Activated CD8-positive, alpha-beta memory T cell treated with anti-CD3 and anti-CD28 coated beads for 24 hours (primary cell): Measurements from ENCODE around the gene TIAL1.
A peak's percentile ranks its signal among the peaks of the same experiment; 100 is the strongest.
"Not testable (repeated sequence)": the region's sequence is repeated elsewhere in the genome, so short reads cannot be mapped to it uniquely, and the experiment has no call there.

ENCODE experiments used
- DNase-seq: peaks from one replicate; pipeline ENCODE4 v3.0.0-alpha.2; 2020

Gene TIAL1

GRCh38 chr10:119611433-119611832 is 14.7 kb upstream of the TIAL1 start:
- DNase-seq = no peak

- no peak for DNase-seq
Observed at GRCh38 chr10:119609516-119609915, 12.8 kb upstream of the TIAL1 start.

GRCh38 chr10:119608316-119609155 is 11.8 kb upstream of the TIAL1 start:
- DNase-seq = peak; percentile 60

GRCh38 chr10:119604468-119604867 is 7.7 kb upstream of the TIAL1 start:
- no peak for DNase-seq

- DNase-seq = peak; percentile 62
Observed at GRCh38 chr10:119602241-119603095, 5.7 kb upstream of the TIAL1 start.

DNA sequence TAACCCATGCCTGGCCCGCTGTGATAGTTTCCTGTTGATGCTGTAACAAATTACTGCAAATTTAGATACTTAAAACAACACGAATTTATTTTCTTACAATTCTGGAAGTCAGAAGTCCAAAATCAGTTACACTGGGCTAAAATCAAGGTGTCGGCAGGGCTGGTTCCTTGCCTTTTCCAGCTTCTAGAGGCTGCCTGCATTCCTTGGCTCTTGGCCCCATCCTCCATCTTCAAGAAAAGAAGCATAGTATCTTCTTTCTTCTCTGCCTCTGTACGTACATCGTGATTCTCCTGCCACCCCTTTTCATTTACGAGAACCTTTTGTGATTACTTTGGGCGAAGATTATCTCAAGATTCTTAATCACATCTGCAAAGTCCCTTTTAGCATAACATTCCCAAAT is 1.6 kb upstream of the TIAL1 start:
- DNase-seq = no peak

GRCh38 chr10:119597405-119598186 is 832 bp upstream of the TIAL1 start:
- DNase-seq = no peak

DNA sequence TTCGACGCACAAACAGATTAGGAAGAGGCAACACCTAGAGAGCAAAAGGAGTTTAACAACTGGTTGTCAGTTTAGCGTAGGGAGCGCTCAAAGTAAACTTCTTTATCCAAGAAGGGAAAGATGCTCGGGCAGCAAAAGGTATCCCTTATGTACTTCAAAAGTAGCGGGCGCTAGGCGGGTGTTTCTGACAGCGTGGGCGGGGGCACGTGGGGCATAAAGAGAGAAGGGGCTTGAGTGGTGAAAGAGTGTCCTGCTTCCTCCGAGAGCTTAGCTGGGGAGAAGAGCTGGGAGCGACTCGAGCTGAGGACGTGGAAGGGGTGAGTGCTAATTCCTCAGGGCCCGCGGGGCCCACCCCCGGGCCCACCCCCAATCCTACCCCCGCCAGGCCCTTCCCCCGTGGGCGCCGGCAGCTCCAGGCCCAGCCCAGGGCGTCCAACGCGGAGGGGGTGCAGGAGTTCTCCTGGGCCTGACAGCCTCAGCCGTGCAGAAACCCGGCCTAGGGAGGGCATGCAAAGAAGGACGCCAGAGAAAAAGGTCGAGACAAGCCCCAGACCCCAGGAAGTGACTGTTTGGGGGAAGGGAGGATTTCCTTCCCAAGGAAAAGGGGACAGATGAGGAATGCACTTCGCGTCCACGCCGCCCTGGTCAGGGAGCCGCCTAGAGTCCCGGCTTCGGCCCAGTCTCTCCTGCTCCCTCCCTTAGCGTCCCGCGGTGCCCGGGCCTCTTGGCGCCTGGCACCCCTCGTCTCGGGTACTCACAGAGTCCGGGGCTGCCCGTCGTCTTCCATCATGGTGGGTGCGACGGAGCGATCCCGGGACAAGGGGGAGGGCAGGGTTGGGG is 868 bp downstream of the TIAL1 start:
- DNase-seq = peak; percentile 87

DNA sequence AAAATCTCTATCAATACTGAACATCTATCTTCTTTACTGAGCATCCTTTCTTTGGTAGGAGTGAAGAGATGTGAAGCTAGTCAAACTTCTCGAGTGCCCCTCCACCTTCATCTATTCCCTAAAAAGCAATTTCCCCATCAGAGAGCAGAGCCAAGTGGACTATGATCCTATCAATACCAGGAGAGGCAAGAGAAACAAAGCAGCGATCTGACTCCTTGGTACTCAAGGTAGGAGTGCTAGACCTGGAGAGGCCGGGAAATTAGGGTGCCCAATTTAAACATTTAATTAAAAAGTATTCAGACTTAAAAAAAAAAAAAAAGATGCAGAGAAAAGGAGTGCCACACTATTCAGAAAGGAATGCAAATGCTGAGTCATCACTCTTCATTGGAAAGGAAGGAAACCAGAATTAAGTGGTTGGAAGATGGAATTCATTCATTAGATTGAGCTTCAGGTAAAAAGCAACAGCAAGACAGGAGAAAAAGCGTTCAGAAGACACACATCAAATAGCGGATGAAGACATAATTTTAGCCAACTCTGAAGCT is 1.6 kb downstream of the TIAL1 start:
- DNase-seq = no peak

DNA sequence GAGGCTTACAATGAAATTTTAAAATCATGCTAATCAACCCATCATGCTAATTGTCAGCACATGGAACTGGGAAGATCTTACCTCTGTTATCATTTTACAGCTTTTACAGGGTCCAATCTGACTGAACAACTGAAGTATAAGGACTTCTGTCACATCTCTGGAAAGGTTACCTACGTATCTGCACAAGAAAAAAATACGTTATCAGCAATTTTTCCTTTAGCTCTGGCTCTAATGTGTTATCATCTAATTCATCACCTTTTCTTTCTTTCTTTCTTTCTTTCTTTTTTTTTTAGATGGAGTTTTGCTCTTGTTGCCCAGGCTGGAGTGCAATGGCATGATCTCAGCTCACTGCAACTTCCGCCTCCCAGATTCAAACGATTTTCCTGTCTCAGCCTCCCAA is 8.7 kb downstream of the TIAL1 start:
- no peak for DNase-seq

- no peak for DNase-seq
Observed at GRCh38 chr10:119578355-119578754, 18.4 kb downstream of the TIAL1 start.

GRCh38 chr10:119575991-119576390 is 20.8 kb downstream of the TIAL1 start:
- no peak for DNase-seq

- no peak for DNase-seq
Observed at GRCh38 chr10:119575506-119575905, 21.3 kb downstream of the TIAL1 start.

GRCh38 chr10:119567978-119568377 is 28.8 kb downstream of the TIAL1 start:
- DNase-seq = no peak

DNA sequence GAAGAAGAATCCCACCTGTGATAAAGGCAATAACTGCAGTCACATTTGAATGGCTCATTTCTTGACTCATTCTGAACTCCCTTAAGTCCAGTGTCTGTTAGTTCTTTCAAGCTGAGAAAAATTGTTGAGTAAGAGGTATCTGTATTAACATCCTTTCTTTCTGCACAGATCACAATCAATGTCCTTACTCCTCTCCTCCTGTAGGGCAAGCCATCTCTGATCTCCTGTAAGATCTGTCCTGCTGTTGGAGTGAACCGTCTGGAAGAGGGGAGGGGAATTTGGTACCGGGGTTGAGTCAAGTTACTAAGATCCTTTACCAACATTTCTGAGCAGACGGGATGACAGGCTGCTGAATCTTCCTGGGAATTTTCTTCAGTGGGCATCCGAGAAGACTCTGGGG is 34.7 kb downstream of the TIAL1 start:
- no peak for DNase-seq

- not testable (repeated sequence) for DNase-seq
Observed at GRCh38 chr10:119559511-119559910, 37.3 kb downstream of the TIAL1 start.

GRCh38 chr10:119556081-119556480 is 40.7 kb downstream of the TIAL1 start:
- not testable (repeated sequence) for DNase-seq

GRCh38 chr10:119555178-119555784 is 41.5 kb downstream of the TIAL1 start:
- no peak for DNase-seq

DNA sequence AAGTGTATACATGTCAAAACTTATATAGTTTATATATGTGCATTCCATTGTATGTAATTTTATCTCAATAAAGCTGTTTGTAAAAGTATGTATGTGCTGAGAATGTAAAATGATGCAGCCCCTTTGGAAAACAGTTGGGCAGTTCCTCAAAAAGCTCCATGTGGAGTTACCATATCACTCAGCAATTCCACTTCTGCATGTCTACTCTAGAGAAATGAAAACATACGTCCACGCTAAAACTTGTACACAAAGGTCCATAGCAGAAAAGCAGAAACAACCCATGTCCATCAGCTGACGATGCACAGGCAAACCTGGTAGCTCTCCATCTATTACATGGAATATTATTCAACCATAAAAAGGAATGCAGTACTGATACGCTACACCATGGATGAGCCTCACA is 45.9 kb downstream of the TIAL1 start:
- no peak for DNase-seq

DNA sequence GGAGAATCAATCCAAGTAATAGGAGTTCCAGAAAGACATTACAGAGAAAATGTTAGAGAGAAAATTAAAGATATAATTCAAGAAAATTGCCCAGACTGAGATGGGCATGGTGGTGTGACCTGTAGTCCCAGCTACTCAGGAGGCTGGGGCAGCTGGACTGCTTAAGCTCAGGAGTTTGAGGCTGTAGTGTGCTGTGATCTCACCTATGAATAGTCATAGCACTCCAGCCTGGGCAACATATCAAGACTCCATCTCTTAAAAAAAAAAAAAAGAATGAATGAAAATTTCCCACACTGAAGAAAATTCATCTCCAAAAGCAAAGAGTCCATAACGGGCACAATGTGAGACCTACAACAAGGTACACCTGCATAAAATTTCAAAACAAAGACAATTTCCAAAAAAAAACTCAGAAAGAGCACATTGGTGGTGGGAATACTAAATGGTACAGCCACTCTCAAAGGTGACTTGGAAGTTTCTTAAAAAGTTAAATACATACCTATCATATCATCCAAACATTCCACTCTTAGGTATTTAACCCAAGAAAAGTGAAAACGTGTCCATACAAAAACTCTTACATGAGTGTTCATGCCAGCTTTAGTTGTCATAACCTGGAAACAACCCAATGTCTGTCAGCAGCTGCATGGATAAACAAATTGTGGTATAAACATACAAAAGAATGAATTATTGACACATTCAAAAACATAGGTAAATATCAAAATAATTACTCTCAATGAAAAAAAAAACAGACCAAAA is 47.3 kb downstream of the TIAL1 start:
- DNase-seq = no peak

DNA sequence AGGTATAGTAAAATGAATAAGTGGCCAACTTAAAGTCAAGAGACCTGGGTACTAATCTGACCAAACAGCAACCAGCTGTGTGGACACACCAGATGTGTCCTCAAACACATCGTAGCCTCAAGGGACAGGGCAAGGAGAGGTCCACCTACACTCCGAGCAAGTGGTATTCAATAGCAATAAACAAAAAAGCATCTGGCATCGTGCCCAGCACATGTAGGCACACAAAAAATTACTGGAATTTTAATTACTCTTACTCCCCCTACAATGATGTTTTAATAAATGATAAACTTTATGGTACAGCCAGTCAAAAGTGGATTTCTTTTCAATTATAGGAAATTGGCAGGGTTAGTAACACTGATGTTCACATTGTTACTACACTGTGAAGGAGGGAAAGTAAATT is 50.8 kb downstream of the TIAL1 start:
- DNase-seq = no peak
